Sigmoid colon (tissue), 4 donors: Measurements from ENCODE around the gene SULT1C2.

Experiments
- POLR2A ChIP-seq, 2 donors: fragments of 450-650 bp; IDR thresholded peaks; one replicate each; pipeline ENCODE4 v1.6.1; 2016; ENCODE audit warnings: antibody characterized with exemption in 2 of 2, mild to moderate bottlenecking in 2 of 2, moderate library complexity in 2 of 2
- POLR2AphosphoS5 ChIP-seq, 4 donors: sonication (generic); formaldehyde crosslinking; IDR thresholded peaks; one replicate each; pipeline ENCODE4 v1.6.1; 2017; ENCODE audit warnings: antibody characterized with exemption in 4 of 4

GRCh38 chr2:108345951-108346350 is 57.3 kb downstream of the SULT1C2 start:
- TF ChIP-seq POLR2AphosphoS5 (IDR thresholded peaks at IDR 0.05) (no peak), POLR2A (IDR thresholded peaks at IDR 0.05) (no peak)
